Psoas muscle (tissue), 8 donors: ENCODE measurements around the gene PACRG. TPM values are rescaled to one million over a fixed set of nuclear protein-coding genes. Genes with fewer than 3 reads are reported as not detected.

Experiments
- ATAC-seq, 4 donors: fragments of 200-7000 bp; cut with Tn5 transposase; one replicate each; pipeline ENCODE4 v1.9.1; 2020; ENCODE audit warnings: moderate library complexity in 3 of 4, mild to moderate bottlenecking in 2 of 4
- DNase-seq, 2 donors: peaks; one replicate each; pipeline ENCODE4 v3.0.0-alpha.2; 2020
- H3K27ac ChIP-seq: fragments of 200-600 bp; one replicate; pipeline ENCODE4 v1.8.0; 2022
- H3K27me3 ChIP-seq, 3 donors: fragments of 200-600 bp in 1 of 3; one replicate each; pipeline versions ENCODE4 v1.6.1 to v1.8.0; 2013 to 2022; ENCODE audit warnings: low read length in 2 of 3, mild to moderate bottlenecking in 2 of 3, moderate library complexity in 1 of 3; ENCODE audit not compliant: insufficient read depth in 3 of 3
- H3K36me3 ChIP-seq, 2 donors: fragments of 200-600 bp in 1 of 2; one replicate each; pipeline versions ENCODE4 v1.6.1 to v1.8.0; 2013 to 2022; ENCODE audit warnings: low read depth in 1 of 2, mild to moderate bottlenecking in 1 of 2, moderate library complexity in 1 of 2; ENCODE audit not compliant: insufficient read depth in 1 of 2
- H3K4me1 ChIP-seq: fragments of 200-600 bp; one replicate; pipeline ENCODE4 v1.8.0; 2022
- H3K4me3 ChIP-seq: fragments of 200-600 bp; one replicate; pipeline ENCODE4 v1.8.0; 2022; ENCODE audit warnings: mild to moderate bottlenecking
- H3K9me3 ChIP-seq: fragments of 200-600 bp; one replicate; pipeline ENCODE4 v1.8.0; 2022
- CTCF ChIP-seq: fragments of 200-600 bp; IDR thresholded peaks from one replicate; pipeline ENCODE4 v1.8.0; 2022; ENCODE audit warnings: antibody characterized with exemption
- WGBS, 3 donors: extraction: QIAGEN DNeasy Blood & Tissue Kit; methylation state at CpG; one replicate each; pipeline versions ENCODE4 v1.1.6 to v1.1.7; 2013; 5-methylcytosine and 5-hydroxymethylcytosine counted together
- intact Hi-C, 2 donors: fragments of 100-400 bp; cut with DNase I; formaldehyde crosslinking; loops; one replicate each; pipeline versions ENCODE4 v1.11.0 to v1.14.2; 2022
- polyA plus RNA-seq, 3 donors: library from polyadenylated mRNA; stranded (reverse); fragments of 200-250 nt; gene quantifications; one replicate each; pipeline ENCODE4 v1.2.3, GENCODE V29; 2013
- total RNA-seq, 4 donors: library from RNA; stranded (reverse); fragmentation: NEBNext Ultra II Directional in 2 of 4; extraction: Animal tissue kit (Norgen Biotek cat#: 25700) in 2 of 4; gene quantifications; one replicate each; pipeline versions ENCODE4 v1.2.1 to v1.2.4, GENCODE V29; 2021 to 2023
- donor health status: healthy with polysubstance abuse.
- donor health status: DM: no; HTN: no; CAD: no; lungs with moderate emphysema.
- donor health status: Bipolar disorder and iron deficiency.
- donor health status: healthy.
- donor health status: DM: yes; HTN: yes; CAD: no.
- donor health status: DM: no; HTN: no; CAD: no.
- donor health status: DM: no; HTN: no; CAD: no.
- donor health status: DM: yes; HTN: yes; CAD: no.

The PACRG gene
- total and polyA plus RNA-seq, 7 donors, result 0.17 to 3.1 (median 1.8) TPM

DNA sequence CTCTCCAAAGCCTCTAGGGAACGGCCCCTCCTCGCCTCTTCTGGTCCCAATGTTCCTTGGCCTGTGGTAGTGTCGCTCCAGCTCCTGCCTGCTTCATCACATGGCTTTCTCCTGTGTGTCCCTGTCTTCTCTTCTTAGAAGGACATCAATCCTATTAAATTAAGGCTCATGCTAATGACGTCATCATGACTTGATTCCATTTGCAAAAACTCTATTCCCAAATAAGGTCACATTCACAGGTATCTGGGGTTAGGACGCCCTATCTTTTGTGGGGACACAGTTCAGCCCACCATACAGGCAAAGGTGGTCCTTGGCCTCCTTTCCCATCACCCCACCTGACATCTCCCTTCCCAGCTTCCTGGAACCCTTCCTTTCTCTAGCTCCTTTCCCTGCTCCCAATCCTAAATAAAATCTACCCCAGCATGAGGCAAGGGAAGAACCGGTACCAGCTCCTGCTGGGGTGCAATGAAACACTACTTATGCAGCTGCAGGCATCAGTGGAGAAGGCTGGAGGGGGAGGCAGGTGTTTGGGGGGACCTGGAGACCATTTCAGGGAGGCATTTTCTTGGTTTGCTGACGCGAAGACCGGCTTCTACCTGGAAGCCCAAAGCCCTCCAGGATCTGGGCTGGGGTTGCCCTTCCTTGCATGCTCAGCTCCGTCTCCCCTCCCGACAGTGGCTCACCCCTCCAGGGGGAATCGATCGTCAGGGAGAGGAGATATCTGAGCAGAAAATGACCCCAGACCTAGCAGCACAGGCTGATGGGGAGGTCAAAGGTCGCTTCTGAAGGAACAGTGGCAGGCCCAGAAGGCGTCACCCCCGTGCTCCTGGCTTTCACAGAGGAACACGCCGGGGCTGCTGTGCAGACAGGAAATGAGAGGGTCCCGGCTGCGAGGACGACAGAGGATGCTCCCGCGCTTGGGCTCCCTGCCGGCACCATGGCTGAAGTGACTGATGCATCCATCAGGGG lies 615.1 kb downstream of the PACRG start:
- Histone ChIP-seq H3K9me3 (no peaks in the 10 kb centered on the region), H3K36me3 (no peaks in the 10 kb centered on the region), H3K4me3 (no peak overlapping the region), H3K27me3 (no peaks in the 10 kb centered on the region), H3K27ac (peak overlapping the region; percentile 94), H3K4me1 (peaks cover 47% of the 10 kb centered on the region)
- no peak for TF ChIP-seq CTCF
- ATAC-seq (no peak), DNase-seq (no peak)
- intact Hi-C loops, result no loop called here
- WGBS, 3 donors, result 89 to 90% (median 89%) methylated on average over 23 to 24 of the region's 24 CpGs

DNA sequence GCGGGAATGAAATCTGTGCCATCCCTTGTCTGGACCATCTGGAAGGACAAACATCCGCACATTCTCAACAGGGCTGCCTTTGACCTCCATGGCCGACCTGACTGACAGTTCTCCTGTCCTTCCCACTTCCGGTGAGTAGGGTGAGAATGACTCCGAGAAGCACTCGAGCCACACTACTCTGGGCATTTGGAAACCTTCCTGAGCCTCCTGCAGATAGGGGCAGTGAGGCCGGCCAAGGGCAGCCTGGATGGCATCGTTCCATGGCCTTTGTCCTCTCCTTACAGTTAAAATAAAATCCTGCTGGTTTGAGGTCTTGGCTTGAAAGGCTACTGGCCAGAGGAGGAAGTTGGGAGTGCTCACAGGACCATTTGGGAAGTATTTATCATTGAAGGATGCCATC lies 615.8 kb downstream of the PACRG start:
- intact Hi-C loops, result no loop called here
- no peak overlapping the region for H3K4me3 ChIP-seq
- ATAC-seq, result no peak

GRCh38 chr6:163344411-163344810 lies 616.6 kb downstream of the PACRG start:
- intact Hi-C loops, result no loop called here
- 95 to 96% (median 95%) methylated on average over 8 of the region's 8 CpGs for WGBS, 3 donors
- H3K27ac ChIP-seq, result no peak overlapping the region
- no peak overlapping the region for H3K4me3 ChIP-seq
- ATAC-seq (no peak), DNase-seq (no peak)
- peaks cover 31% of the 10 kb centered on the region for H3K4me1 ChIP-seq
- no peaks in the 10 kb centered on the region for H3K27me3 ChIP-seq
- no peaks in the 10 kb centered on the region for H3K9me3 ChIP-seq
- no peak for TF ChIP-seq CTCF
- H3K36me3 ChIP-seq, result no peaks in the 10 kb centered on the region

More for the DNA sequence above, 615.8 kb downstream of the PACRG start:
- Histone ChIP-seq H3K9me3 (no peaks in the 10 kb centered on the region), H3K27me3 (no peaks in the 10 kb centered on the region), H3K27ac (peak overlapping the region; percentile 16), H3K4me1 (peaks cover 39% of the 10 kb centered on the region), H3K36me3 (no peaks in the 10 kb centered on the region)
- DNase-seq, result no peak
- TF ChIP-seq CTCF, result no peak
- WGBS, 3 donors, result 70 to 83% (median 77%) methylated on average over 8 of the region's 8 CpGs

DNA sequence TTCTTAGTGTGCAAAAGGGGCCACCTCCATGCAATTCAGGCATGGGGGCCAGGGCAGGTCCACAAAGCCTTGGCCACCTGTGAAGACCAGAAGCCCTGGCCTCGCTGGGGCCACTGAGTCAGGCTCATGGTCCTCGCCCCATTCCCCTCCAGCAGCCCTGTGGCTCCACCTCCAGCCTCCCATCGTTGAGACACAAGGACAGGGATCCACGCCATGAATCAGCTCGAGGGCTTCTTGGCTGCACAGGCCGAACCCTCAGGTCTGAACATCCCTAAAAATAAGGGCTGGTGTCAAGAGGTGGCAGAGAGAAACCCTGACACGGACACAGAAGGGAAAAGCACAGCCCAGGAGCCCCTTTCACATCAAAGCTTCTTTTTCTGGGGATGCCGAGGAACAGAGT lies 618.2 kb downstream of the PACRG start:
- H3K9me3 ChIP-seq, result no peaks in the 10 kb centered on the region
- 60 to 79% (median 62%) methylated on average over 8 of the region's 8 CpGs for WGBS, 3 donors
- ATAC-seq (peak; percentile 15 to 64 (median 40)), DNase-seq (no peak)
- peaks cover 32% of the 10 kb centered on the region for H3K4me1 ChIP-seq
- TF ChIP-seq CTCF, result no peak
- peak overlapping the region; percentile 83 for H3K27ac ChIP-seq
- no peaks in the 10 kb centered on the region for H3K36me3 ChIP-seq
- intact Hi-C loops, result no loop called here
- no peaks in the 10 kb centered on the region for H3K27me3 ChIP-seq
- H3K4me3 ChIP-seq, result peak overlapping the region; percentile 63
